HG03139 (cell line): Measurements from ENCODE around the gene HOXC12.

ENCODE experiments used
- ATAC-seq: cut with Tn5 transposase; IDR thresholded peaks from one replicate; pipeline ENCODE4 v1.9.1; 2021; ENCODE audit not compliant: unreplicated experiment

The HOXC12 gene

GRCh38 chr12:54005853-54006558 lies 51.3 kb downstream of the HOXC12 start:
- peak; percentile 58 for ATAC-seq

GRCh38 chr12:54006559-54007220 lies 52.0 kb downstream of the HOXC12 start:
- no peak for ATAC-seq

GRCh38 chr12:54007538-54008259 lies 53.0 kb downstream of the HOXC12 start:
- no peak for ATAC-seq

- ATAC-seq, result no peak
These were observed 53.5 kb downstream of the HOXC12 start for GRCh38 chr12:54008260-54008552.
